GM18951 (cell line): ENCODE results near the gene ST3GAL2.

Experiments used
- POLR2A ChIP-seq: IDR thresholded peaks from 4 replicates; pipeline ENCODE4 v1.6.1; 2011; ENCODE audit warnings: mild to moderate bottlenecking; ENCODE audit not compliant: insufficient read length, insufficient read depth; ENCODE audit errors: extremely low read depth
- in situ Hi-C: fragments of 300-500 bp; cut with MboI; formaldehyde crosslinking; loops from one replicate; pipeline ENCODE4 v1.12.0; 2022; ENCODE audit warnings: low sequenced_read_pairs, mixed read lengths, inconsistent platforms; ENCODE audit not compliant: unreplicated experiment

ST3GAL2 gene

GRCh38 chr16:70438969-70439862 lies at the start of gene ST3GAL2:
ST3GAL2 (minus strand) TSS chr16:70439100; CDS start chr16:70398530, 40,570 bp downstream.
- TF ChIP-seq POLR2A: peak; percentile 41
- in situ Hi-C loops: no loop called here

- no peak for TF ChIP-seq POLR2A
- in situ Hi-C loops: no loop called here
Measured at GRCh38 chr16:70484867-70485266, 46.0 kb upstream of the ST3GAL2 start.

- TF ChIP-seq POLR2A: peak; percentile 16
- in situ Hi-C loops: no loop called here
Measured at GRCh38 chr16:70483426-70483825, 44.5 kb upstream of the ST3GAL2 start.

GRCh38 chr16:70482624-70483023 lies 43.7 kb upstream of the ST3GAL2 start:
- TF ChIP-seq POLR2A: no peak
- in situ Hi-C loops: no loop called here

GRCh38 chr16:70481929-70482536 lies 43.1 kb upstream of the ST3GAL2 start:
- in situ Hi-C loops: no loop called here
- TF ChIP-seq POLR2A: no peak

- TF ChIP-seq POLR2A: no peak
- in situ Hi-C loops: no loop called here
Measured at GRCh38 chr16:70480127-70481105, 41.5 kb upstream of the ST3GAL2 start.

- TF ChIP-seq POLR2A: no peak
- in situ Hi-C loops: no loop called here
Measured at GRCh38 chr16:70478912-70479341, 40.0 kb upstream of the ST3GAL2 start.

GRCh38 chr16:70478169-70478568 lies 39.3 kb upstream of the ST3GAL2 start:
- in situ Hi-C loops: no loop called here
- TF ChIP-seq POLR2A: no peak

- in situ Hi-C loops: no loop called here
- TF ChIP-seq POLR2A: no peak
Measured at GRCh38 chr16:70476272-70477020, 37.5 kb upstream of the ST3GAL2 start.

GRCh38 chr16:70475054-70475871 lies 36.4 kb upstream of the ST3GAL2 start:
- no peak for TF ChIP-seq POLR2A
- in situ Hi-C loops: no loop called here

- TF ChIP-seq POLR2A: no peak
- in situ Hi-C loops: no loop called here
Measured at GRCh38 chr16:70474320-70475053, 35.6 kb upstream of the ST3GAL2 start.
